Transverse colon (tissue), 3 donors: ENCODE results near the gene ARAP1.

Source experiments
- POLR2A ChIP-seq: fragments of 450-650 bp; IDR thresholded peaks from one replicate; pipeline ENCODE4 v1.6.1; 2016; ENCODE audit warnings: antibody characterized with exemption, mild to moderate bottlenecking, moderate library complexity
- TF ChIP-seq, protein P1 (sequence below), 5 experiments: fragments of 200-600 bp in 3 of 5; fragments of 450-650 bp in 2 of 5; sonication (generic) in 3 of 5; IDR thresholded peaks; 1 replicate in 2 of 5; 2 replicates in 3 of 5; pipeline ENCODE4 v1.5.1; 2016 to 2017; ENCODE audit warnings: antibody characterized with exemption in 5 of 5, inconsistent platforms in 3 of 5, mild to moderate bottlenecking in 2 of 5, moderate library complexity in 1 of 5

DNA sequence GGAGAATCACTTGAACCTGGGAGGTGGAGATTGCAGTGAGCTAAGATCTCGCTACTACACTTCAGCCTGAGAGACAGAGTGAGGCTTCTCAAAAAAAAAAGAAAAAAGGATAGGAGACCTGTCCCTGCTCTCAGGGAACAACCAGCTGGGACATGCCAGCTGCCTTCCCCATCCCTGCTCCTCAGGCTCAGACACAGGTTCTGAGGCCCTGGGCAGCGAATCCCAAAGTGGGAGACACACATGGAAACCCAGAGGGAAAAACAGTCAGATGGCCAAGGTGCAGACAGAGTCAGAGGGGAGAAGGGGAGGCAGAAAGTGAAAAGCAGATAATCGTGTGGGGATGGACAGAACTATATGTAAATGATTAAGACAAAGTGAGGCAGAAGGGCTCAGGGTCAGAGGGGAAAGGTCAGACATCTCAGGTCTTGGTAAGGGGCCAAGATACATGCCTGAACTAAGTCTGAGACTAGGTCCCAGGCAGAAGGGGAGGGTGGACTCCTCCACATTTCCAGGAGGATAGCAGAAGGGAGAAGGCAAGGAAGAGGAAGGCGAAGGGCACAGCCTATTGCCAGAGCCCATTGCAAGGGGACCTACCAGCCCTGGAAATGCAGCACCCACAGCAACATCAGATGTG is 27.4 kb upstream of the ARAP1 start:
- TF ChIP-seq, protein P1, sequence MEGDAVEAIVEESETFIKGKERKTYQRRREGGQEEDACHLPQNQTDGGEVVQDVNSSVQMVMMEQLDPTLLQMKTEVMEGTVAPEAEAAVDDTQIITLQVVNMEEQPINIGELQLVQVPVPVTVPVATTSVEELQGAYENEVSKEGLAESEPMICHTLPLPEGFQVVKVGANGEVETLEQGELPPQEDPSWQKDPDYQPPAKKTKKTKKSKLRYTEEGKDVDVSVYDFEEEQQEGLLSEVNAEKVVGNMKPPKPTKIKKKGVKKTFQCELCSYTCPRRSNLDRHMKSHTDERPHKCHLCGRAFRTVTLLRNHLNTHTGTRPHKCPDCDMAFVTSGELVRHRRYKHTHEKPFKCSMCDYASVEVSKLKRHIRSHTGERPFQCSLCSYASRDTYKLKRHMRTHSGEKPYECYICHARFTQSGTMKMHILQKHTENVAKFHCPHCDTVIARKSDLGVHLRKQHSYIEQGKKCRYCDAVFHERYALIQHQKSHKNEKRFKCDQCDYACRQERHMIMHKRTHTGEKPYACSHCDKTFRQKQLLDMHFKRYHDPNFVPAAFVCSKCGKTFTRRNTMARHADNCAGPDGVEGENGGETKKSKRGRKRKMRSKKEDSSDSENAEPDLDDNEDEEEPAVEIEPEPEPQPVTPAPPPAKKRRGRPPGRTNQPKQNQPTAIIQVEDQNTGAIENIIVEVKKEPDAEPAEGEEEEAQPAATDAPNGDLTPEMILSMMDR (IDR thresholded peaks at IDR 0.05): no peak
- no peak for TF ChIP-seq POLR2A
